DOHH2 (cell line): ENCODE data around the gene ROBO1.

ENCODE experiments used
- CTCF ChIP-seq: fragments of 200-600 bp; sonication (generic); IDR thresholded peaks from one replicate; pipeline ENCODE4 v1.5.1; 2014; ENCODE audit warnings: antibody characterized with exemption, mild to moderate bottlenecking, low read depth, low read length; ENCODE audit not compliant: poor library complexity, severe bottlenecking
- EZH2phosphoT487 ChIP-seq: fragments of 200-600 bp; sonication (generic); IDR thresholded peaks from 2 replicates; pipeline ENCODE4 v1.6.1; 2017; ENCODE audit warnings: borderline replicate concordance, mild to moderate bottlenecking, antibody characterized with exemption, low read length, moderate library complexity, mixed read lengths

GRCh38 chr3:79052054-79052681 lies 715.6 kb downstream of the ROBO1 start:
- TF ChIP-seq CTCF (no peak), EZH2phosphoT487 (no peak)
